HCT116 (cell line): Measurements from ENCODE around the gene MPZL2.

ENCODE experiments used
- CBX3 ChIP-seq: IDR thresholded peaks from 2 replicates; pipeline ENCODE4 v1.6.1; 2012; ENCODE audit warnings: low read depth
- CEBPB ChIP-seq: IDR thresholded peaks from 2 replicates; pipeline ENCODE4 v1.6.1; 2012; ENCODE audit warnings: low read depth
- EGR1 ChIP-seq: IDR thresholded peaks from 2 replicates; pipeline ENCODE4 v1.6.1; 2012; ENCODE audit warnings: low read depth
- EZH2 ChIP-seq: fragments of 200-600 bp; sonication (generic); IDR thresholded peaks from 2 replicates; pipeline ENCODE4 v1.6.1; 2017; ENCODE audit warnings: antibody characterized with exemption, mixed run types
- EZH2phosphoT487 ChIP-seq: fragments of 200-600 bp; IDR thresholded peaks from 2 replicates; pipeline ENCODE4 v1.6.1; 2018; ENCODE audit warnings: antibody characterized with exemption, borderline replicate concordance
- POLR2A ChIP-seq: IDR thresholded peaks from 2 replicates; pipeline ENCODE4 v1.7.0; 2011; ENCODE audit warnings: borderline replicate concordance; ENCODE audit not compliant: insufficient read depth, insufficient read length; ENCODE audit errors: extremely low read depth
- POLR2AphosphoS5 ChIP-seq: IDR thresholded peaks from 2 replicates; pipeline ENCODE4 v1.6.1; 2011; ENCODE audit warnings: mild to moderate bottlenecking, low read depth, low read length, moderate library complexity
- SIN3A ChIP-seq: IDR thresholded peaks from 2 replicates; pipeline ENCODE4 v1.6.1; 2012; ENCODE audit warnings: low read depth
- SRF ChIP-seq: IDR thresholded peaks from 2 replicates; pipeline ENCODE4 v1.6.1; 2012; ENCODE audit warnings: low read depth
- YY1 ChIP-seq: IDR thresholded peaks from 2 replicates; pipeline ENCODE4 v1.6.1; 2011; ENCODE audit warnings: low read length, low read depth, moderate library complexity, mild to moderate bottlenecking; ENCODE audit not compliant: insufficient replicate concordance; ENCODE audit errors: extremely low read depth
- TF ChIP-seq, protein P1 (sequence below), 3 experiments: fragments of 200-600 bp in 1 of 3; sonication (generic) in 1 of 3; IDR thresholded peaks in 2 of 3; conservative IDR thresholded peaks in 1 of 3; 2 replicates each; pipeline ENCODE4 v1.5.1; 2012 to 2017; ENCODE audit warnings: low read depth in 2 of 3, low read length in 2 of 3, antibody characterized with exemption in 1 of 3, borderline replicate concordance in 1 of 3, control low read depth in 1 of 3, mild to moderate bottlenecking in 1 of 3, mixed read lengths in 1 of 3, mixed run types in 1 of 3, moderate library complexity in 1 of 3; ENCODE audit not compliant: insufficient read depth in 1 of 3
- TF ChIP-seq, protein P2 (sequence below): IDR thresholded peaks from 2 replicates; pipeline ENCODE4 v1.6.1; 2012
- TF ChIP-seq, protein P3 (sequence below): IDR thresholded peaks from 2 replicates; pipeline ENCODE4 v1.6.1; 2011; ENCODE audit warnings: mild to moderate bottlenecking, low read length, moderate library complexity; ENCODE audit not compliant: insufficient replicate concordance; ENCODE audit errors: extremely low read depth
- TF ChIP-seq, protein P4 (sequence below): IDR thresholded peaks from 2 replicates; pipeline ENCODE4 v1.6.1; 2012; ENCODE audit warnings: low read depth

DNA sequence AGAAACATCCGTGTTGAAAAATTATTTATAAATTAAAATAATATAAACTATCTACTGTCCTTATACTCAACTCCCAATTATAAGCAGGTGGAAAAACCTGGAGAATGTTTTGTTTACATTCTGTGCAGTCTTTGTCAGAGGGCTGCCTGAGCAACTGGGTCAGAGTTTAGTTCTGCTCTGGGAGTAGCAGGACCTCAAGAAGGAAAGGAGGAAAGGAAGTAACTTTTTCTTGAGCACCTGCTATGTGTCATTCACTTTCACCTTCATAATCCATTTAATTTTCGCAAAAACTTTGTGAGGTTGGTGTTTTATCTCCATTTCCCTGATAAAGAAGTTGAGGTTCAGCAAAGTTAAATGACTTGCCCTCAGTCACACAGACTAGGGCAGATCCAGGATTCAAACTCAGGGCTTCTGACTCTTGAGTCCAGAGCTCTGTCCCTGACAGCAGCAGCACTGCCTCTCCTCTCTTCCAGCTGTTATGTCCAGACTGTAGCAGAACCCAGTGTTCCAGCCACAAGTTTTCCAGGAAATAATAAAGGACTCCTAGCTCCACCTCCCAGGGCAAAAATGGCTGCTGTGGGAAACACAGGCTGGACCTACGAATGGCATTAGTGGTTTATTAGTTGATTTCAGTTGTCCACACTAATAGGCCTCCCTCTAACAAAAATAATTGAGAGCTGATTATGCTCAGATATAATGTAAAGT is 46.8 kb upstream of the MPZL2 start:
- TF ChIP-seq, protein P1, sequence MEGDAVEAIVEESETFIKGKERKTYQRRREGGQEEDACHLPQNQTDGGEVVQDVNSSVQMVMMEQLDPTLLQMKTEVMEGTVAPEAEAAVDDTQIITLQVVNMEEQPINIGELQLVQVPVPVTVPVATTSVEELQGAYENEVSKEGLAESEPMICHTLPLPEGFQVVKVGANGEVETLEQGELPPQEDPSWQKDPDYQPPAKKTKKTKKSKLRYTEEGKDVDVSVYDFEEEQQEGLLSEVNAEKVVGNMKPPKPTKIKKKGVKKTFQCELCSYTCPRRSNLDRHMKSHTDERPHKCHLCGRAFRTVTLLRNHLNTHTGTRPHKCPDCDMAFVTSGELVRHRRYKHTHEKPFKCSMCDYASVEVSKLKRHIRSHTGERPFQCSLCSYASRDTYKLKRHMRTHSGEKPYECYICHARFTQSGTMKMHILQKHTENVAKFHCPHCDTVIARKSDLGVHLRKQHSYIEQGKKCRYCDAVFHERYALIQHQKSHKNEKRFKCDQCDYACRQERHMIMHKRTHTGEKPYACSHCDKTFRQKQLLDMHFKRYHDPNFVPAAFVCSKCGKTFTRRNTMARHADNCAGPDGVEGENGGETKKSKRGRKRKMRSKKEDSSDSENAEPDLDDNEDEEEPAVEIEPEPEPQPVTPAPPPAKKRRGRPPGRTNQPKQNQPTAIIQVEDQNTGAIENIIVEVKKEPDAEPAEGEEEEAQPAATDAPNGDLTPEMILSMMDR (IDR thresholded peaks at IDR 0.05 in 2 of 3, conservative IDR thresholded peaks at IDR 0.05 in 1 of 3; ENCODE audit: borderline replicate concordance in 1 of 3, insufficient read depth in 1 of 3, low read depth in 2 of 3, low read length in 2 of 3): no peak
- TF ChIP-seq POLR2A: no peak
- no peak for TF ChIP-seq CEBPB
- TF ChIP-seq SRF: no peak
- TF ChIP-seq EGR1: no peak
- TF ChIP-seq EZH2phosphoT487: no peak
- TF ChIP-seq EZH2: no peak
- TF ChIP-seq, protein P2, sequence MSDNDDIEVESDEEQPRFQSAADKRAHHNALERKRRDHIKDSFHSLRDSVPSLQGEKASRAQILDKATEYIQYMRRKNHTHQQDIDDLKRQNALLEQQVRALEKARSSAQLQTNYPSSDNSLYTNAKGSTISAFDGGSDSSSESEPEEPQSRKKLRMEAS: no peak
- TF ChIP-seq YY1: no peak
- no peak for TF ChIP-seq POLR2AphosphoS5
- TF ChIP-seq CBX3: no peak
- TF ChIP-seq, protein P3, sequence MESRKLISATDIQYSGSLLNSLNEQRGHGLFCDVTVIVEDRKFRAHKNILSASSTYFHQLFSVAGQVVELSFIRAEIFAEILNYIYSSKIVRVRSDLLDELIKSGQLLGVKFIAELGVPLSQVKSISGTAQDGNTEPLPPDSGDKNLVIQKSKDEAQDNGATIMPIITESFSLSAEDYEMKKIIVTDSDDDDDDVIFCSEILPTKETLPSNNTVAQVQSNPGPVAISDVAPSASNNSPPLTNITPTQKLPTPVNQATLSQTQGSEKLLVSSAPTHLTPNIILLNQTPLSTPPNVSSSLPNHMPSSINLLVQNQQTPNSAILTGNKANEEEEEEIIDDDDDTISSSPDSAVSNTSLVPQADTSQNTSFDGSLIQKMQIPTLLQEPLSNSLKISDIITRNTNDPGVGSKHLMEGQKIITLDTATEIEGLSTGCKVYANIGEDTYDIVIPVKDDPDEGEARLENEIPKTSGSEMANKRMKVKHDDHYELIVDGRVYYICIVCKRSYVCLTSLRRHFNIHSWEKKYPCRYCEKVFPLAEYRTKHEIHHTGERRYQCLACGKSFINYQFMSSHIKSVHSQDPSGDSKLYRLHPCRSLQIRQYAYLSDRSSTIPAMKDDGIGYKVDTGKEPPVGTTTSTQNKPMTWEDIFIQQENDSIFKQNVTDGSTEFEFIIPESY: no peak
- no peak for TF ChIP-seq SIN3A
- TF ChIP-seq, protein P4, sequence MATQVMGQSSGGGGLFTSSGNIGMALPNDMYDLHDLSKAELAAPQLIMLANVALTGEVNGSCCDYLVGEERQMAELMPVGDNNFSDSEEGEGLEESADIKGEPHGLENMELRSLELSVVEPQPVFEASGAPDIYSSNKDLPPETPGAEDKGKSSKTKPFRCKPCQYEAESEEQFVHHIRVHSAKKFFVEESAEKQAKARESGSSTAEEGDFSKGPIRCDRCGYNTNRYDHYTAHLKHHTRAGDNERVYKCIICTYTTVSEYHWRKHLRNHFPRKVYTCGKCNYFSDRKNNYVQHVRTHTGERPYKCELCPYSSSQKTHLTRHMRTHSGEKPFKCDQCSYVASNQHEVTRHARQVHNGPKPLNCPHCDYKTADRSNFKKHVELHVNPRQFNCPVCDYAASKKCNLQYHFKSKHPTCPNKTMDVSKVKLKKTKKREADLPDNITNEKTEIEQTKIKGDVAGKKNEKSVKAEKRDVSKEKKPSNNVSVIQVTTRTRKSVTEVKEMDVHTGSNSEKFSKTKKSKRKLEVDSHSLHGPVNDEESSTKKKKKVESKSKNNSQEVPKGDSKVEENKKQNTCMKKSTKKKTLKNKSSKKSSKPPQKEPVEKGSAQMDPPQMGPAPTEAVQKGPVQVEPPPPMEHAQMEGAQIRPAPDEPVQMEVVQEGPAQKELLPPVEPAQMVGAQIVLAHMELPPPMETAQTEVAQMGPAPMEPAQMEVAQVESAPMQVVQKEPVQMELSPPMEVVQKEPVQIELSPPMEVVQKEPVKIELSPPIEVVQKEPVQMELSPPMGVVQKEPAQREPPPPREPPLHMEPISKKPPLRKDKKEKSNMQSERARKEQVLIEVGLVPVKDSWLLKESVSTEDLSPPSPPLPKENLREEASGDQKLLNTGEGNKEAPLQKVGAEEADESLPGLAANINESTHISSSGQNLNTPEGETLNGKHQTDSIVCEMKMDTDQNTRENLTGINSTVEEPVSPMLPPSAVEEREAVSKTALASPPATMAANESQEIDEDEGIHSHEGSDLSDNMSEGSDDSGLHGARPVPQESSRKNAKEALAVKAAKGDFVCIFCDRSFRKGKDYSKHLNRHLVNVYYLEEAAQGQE: no peak
